Muscle layer of duodenum (tissue), 2 donors: ENCODE data around the gene CCDC88C.

Experiments
- H3K27ac ChIP-seq: one replicate; pipeline ENCODE4 v1.7.0; 2013; ENCODE audit warnings: mild to moderate bottlenecking, low read length
- H3K27me3 ChIP-seq: one replicate; pipeline ENCODE4 v1.7.0; 2013; ENCODE audit warnings: low read depth, mild to moderate bottlenecking, control low read depth, low read length
- H3K36me3 ChIP-seq, 2 donors: one replicate each; pipeline ENCODE4 v1.7.0; 2013; ENCODE audit warnings: low read length in 2 of 2, control low read depth in 1 of 2, mild to moderate bottlenecking in 1 of 2; ENCODE audit not compliant: insufficient read depth in 2 of 2, control insufficient read depth in 1 of 2
- H3K4me1 ChIP-seq, 2 donors: one replicate each; pipeline ENCODE4 v1.7.0; 2013; ENCODE audit warnings: low read length in 2 of 2, mild to moderate bottlenecking in 2 of 2, control low read depth in 1 of 2, moderate library complexity in 1 of 2; ENCODE audit not compliant: insufficient read depth in 2 of 2, control insufficient read depth in 1 of 2
- H3K4me3 ChIP-seq, 2 donors: one replicate each; pipeline ENCODE4 v1.7.0; 2013; ENCODE audit warnings: low read length in 2 of 2, low read depth in 1 of 2, mild to moderate bottlenecking in 1 of 2
- H3K9me3 ChIP-seq, 2 donors: one replicate each; pipeline ENCODE4 v1.7.0; 2013; ENCODE audit warnings: low read length in 2 of 2, control low read depth in 1 of 2, mild to moderate bottlenecking in 1 of 2; ENCODE audit not compliant: control insufficient read depth in 1 of 2
- donor health status: healthy.

The CCDC88C gene

DNA sequence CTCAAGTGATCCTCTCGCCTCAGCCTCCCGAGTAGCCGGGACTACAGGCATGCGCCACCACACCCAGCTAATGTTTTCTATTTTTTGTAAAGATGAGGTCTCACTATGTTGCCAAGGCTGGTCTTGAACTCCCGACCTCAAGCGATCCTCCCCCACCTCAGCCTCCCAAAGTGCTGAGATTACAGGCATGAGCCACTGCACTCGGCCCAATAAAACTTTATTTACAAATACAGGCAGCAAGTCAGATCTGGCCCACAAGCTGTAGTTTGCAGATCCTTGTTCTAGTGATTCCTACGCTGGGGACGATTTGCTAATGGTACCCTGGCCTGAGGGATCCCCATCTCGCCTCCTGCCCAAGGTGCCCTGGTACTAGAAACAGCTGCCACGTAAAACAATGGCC, 74.6 kb downstream of the CCDC88C start:
- peaks cover 7 to 12% of the 10 kb centered on the region in 2 donors for H3K36me3 ChIP-seq
- no peak overlapping the region for H3K4me3 ChIP-seq
- no peak overlapping the region for H3K27ac ChIP-seq
- no peaks in the 10 kb centered on the region for H3K9me3 ChIP-seq
- no peaks in the 10 kb centered on the region for H3K27me3 ChIP-seq
- H3K4me1 ChIP-seq, result no peaks in the 10 kb centered on the region

DNA sequence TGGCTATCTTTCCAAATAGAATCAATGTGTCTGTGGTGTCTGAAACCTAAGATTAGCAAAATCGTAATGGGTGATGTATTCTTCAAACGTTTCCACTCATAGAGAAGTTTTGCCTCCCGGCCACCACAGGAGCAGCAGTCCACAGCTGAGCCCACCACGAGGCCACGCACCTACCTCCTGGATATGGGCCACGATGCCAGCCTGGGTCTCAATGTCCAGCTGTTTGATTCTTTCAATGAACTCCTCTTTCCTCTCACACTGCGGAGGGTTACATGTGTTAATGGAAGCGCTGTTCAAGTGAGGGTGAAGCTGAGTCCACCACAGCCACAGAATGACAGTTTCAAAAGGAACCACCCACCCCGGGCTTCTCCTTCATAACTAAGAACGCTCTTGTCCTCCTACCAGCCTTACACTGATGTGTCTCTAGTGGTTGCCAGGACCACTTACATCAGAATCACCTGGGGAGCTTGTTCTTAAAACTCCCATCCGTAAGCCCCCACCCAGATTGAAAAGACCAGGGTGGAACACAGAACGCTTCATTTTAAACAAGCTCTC, 75.3 kb downstream of the CCDC88C start:
- H3K9me3 ChIP-seq, result no peaks in the 10 kb centered on the region
- H3K4me1 ChIP-seq, result no peaks in the 10 kb centered on the region
- H3K27ac ChIP-seq, result no peak overlapping the region
- H3K4me3 ChIP-seq, result no peak overlapping the region
- peaks cover 11 to 18% of the 10 kb centered on the region in 2 donors for H3K36me3 ChIP-seq
- no peaks in the 10 kb centered on the region for H3K27me3 ChIP-seq

DNA sequence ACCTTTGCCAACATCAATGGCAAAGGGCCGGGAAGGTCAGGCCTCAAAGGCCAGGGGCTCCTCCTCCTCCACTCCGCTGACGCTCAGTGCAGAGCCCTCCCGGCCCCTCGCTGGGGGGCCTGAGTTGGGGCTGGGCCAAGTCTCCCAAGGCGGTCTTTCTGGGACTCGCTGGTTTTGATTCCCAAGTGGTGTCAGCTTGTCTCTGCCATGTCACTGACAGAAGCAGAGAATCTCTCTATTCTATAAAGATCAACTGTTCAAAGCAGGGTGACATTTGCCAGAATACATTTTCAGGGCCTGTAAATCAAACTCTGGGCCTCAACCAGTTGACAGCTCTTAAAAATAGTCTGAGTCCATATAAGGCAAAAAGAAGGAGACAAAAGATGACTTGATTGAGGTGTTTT, 75.9 kb downstream of the CCDC88C start:
- no peaks in the 10 kb centered on the region for H3K27me3 ChIP-seq
- H3K27ac ChIP-seq, result no peak overlapping the region
- H3K36me3 ChIP-seq, result peaks cover 11 to 18% of the 10 kb centered on the region in 2 donors
- no peaks in the 10 kb centered on the region for H3K4me1 ChIP-seq
- no peaks in the 10 kb centered on the region for H3K9me3 ChIP-seq
- H3K4me3 ChIP-seq, result no peak overlapping the region

DNA sequence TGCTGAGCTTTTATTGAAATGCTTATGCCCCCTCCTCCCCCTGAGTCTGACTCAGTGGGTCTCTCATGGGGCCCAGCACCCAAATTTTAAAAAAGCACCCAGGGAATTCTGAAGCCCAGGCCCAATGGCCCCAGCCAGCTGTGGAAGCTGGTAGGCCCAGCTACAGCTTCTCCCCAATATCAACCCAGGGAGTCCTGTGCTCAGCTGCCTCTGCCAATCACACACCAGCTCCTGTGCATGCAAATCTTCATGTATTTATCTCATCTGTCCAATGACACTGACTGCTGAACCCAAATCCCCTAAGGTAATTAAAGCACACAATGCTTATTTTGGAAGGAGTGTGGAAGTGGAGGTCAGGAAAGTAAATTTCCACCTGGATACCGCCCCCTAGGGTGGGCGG, 76.3 kb downstream of the CCDC88C start:
- no peaks in the 10 kb centered on the region for H3K4me1 ChIP-seq
- peaks cover 11 to 18% of the 10 kb centered on the region in 2 donors for H3K36me3 ChIP-seq
- H3K27me3 ChIP-seq, result no peaks in the 10 kb centered on the region
- no peak overlapping the region for H3K27ac ChIP-seq
- H3K4me3 ChIP-seq, result no peak overlapping the region
- H3K9me3 ChIP-seq, result no peaks in the 10 kb centered on the region

DNA sequence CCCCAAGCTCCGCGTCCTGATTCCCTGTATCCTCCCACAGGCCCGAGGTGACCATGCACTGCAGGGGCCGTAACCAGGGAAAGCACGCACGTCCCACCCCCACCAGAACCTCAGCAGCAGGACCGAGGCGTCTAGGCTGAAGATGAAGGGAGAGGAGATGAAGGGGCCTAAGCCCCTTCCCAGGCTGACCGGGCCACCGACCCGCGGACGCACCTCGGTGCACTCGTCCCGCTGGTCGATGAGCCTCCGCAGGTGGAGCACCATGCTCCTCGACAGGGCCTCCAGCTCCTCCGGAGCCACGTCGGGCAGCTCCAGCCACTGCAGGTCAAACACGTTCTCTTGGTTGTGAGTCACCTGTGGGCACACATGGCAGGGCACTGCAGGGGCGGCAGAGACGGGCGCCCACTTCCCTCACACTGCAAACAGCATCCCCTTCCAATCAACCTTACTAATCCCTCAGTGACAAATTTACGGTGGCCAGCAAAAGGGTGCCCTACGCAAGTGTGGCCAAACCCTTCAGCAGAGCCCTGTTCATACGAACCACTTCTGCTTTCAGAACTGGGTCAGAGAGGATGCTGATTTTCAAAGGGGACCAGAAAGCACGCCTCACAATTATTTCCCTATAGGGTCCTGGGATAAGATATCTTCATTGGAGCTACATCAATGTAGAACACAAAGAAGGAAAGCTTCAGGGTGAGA, 77.8 kb downstream of the CCDC88C start:
- Histone ChIP-seq H3K4me3 (no peak overlapping the region), H3K9me3 (no peaks in the 10 kb centered on the region), H3K27me3 (no peaks in the 10 kb centered on the region), H3K36me3 (peaks cover 11 to 18% of the 10 kb centered on the region in 2 donors), H3K27ac (no peak overlapping the region), H3K4me1 (no peaks in the 10 kb centered on the region)

DNA sequence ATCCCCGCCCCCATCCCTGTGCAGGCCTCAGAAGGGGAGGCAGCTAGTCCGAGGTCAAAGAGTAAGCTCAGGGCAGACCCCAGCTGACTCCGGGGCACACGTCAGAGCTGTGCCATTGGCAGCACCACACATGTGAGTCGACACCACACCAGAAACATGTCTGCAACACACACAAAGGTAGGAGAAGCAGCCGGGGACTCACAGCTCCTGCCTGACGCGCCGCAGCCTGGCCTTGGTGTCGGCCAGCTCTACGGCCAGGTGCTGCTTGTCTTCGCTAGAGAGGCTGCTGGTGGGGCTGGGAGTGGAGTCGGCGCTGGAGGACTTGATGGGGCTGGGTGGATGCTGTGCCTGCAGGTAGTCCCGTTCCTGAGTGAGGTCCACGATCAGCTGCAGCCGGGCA, 78.5 kb downstream of the CCDC88C start:
- Histone ChIP-seq H3K9me3 (no peaks in the 10 kb centered on the region), H3K4me1 (no peaks in the 10 kb centered on the region), H3K36me3 (peaks cover 11 to 18% of the 10 kb centered on the region in 2 donors), H3K4me3 (no peak overlapping the region), H3K27me3 (no peaks in the 10 kb centered on the region), H3K27ac (no peak overlapping the region)

DNA sequence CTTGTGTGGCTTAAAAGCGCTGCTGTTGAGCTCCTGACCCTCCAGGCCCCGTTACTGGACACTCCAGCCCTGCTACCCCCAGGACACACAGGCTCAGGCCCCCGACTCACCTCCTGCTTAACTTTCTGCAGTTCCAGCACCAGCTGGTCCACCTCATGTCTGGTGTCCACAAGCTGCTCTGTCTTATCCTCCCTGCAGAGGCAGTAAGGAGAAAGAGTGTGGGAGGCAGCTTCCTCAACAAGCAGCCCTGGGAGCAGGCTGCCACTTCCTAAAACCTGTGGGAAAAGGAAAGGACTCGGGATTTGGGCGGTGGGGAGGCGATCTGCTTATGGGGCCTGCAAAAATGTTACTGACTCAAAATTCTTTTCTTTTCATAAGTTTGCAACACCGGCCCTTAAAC, 79.2 kb downstream of the CCDC88C start:
- H3K27me3 ChIP-seq, result no peaks in the 10 kb centered on the region
- no peaks in the 10 kb centered on the region for H3K4me1 ChIP-seq
- H3K9me3 ChIP-seq, result no peaks in the 10 kb centered on the region
- H3K27ac ChIP-seq, result no peak overlapping the region
- no peak overlapping the region for H3K4me3 ChIP-seq
- H3K36me3 ChIP-seq, result peaks cover 11 to 18% of the 10 kb centered on the region in 2 donors

DNA sequence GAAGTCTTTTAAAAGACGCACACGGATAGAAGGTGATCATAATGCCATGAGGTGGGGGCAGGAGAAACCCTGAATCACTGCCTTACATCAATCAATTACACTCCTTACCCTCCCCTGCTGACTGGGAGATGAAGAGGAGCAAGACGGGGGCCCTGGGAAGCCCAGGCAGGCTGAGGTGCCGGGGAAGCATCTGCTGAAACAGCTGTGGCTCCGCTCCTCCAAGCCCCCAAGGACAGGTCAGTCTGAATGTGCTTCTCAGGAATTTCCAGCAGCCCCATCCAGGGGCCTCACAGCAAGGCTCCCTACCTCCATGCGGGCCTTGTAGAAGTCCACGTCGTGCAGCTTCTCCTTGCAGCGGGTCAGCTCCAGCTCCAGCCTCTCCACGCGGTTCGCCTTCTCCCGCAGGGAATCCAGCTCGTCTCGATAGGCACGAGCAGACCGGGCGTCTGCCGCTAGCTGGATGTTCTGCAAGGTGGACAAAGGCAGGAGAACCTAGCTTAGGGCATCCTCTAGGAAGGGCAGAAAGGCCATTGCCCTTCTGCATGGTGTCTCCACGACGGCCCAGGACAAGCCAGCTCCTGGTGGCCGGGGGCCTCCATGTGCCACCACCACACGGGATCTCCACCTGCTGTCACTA, 79.8 kb downstream of the CCDC88C start:
- H3K4me1 ChIP-seq, result peaks cover 0 to under 1% of the 10 kb centered on the region in 2 donors
- H3K9me3 ChIP-seq, result no peaks in the 10 kb centered on the region
- no peak overlapping the region for H3K4me3 ChIP-seq
- H3K27ac ChIP-seq, result no peak overlapping the region
- no peaks in the 10 kb centered on the region for H3K27me3 ChIP-seq
- H3K36me3 ChIP-seq, result peaks cover 11 to 18% of the 10 kb centered on the region in 2 donors

DNA sequence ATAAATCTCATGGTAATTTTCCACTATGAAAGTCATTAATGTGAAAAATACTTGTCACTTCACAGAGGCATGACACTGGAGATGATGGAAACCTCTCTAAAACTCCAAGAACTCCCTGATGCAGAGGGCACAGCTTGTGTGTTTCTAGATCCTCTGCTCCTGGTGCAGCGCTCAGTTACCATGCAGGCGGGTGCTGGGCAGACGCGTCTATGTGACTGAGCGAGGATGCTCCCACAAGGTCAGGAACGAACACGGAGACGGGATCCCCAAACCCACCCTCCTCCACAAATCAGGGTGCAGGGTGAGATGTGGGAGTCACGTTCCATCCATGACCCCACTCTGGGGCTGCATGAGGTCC, 81.5 kb downstream of the CCDC88C start:
- Histone ChIP-seq H3K4me3 (no peak overlapping the region), H3K27me3 (no peaks in the 10 kb centered on the region), H3K27ac (no peak overlapping the region), H3K4me1 (peaks cover 4 to 12% of the 10 kb centered on the region in 2 donors), H3K9me3 (no peaks in the 10 kb centered on the region), H3K36me3 (peaks cover 11 to 12% of the 10 kb centered on the region in 2 donors)

DNA sequence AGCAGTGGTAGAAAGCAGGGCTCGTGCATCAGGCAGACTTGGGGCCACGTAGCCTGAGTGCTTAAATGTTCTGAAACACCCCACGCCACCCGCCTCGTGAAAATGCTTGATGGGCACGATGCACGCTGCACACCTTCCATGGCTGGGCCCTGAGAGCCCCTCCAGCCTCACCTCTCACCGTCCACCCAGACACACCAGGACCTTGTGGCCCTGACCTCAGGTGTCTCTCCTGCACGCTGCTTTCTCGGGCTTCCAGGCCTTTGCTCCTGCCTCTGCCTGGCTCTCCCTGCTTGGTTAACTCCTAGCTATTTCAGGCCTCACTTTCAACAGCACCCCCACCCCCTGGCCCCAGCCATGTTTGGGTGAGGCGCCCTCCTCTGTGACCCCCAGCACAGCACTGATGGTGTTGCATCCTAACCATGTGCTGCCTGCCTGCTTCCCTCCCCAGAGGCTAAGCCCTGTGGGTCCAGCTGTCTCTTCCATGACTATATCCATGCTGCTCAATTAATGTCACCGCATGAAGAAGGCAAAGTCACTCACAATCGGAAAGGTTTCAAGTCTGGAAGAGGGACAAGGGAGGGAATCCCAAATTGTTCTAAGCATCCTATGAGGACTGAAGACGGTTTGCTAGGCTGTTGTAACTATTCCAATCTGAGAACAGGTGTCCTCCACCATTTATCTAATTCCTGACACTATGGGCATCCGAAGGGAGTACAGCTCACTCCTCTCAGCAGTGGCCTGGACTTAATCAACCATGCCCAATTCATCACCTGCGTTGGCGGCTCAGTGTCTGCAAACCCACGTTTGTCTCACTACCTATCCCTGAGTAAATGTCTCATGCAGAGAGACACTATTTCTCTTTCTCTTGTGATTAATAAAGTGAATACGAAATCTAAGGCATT, 82.2 kb downstream of the CCDC88C start:
- no peaks in the 10 kb centered on the region for H3K27me3 ChIP-seq
- peaks cover 11 to 12% of the 10 kb centered on the region in 2 donors for H3K36me3 ChIP-seq
- no peak overlapping the region for H3K27ac ChIP-seq
- H3K9me3 ChIP-seq, result no peaks in the 10 kb centered on the region
- H3K4me3 ChIP-seq, result no peak overlapping the region
- peaks cover 4 to 12% of the 10 kb centered on the region in 2 donors for H3K4me1 ChIP-seq

DNA sequence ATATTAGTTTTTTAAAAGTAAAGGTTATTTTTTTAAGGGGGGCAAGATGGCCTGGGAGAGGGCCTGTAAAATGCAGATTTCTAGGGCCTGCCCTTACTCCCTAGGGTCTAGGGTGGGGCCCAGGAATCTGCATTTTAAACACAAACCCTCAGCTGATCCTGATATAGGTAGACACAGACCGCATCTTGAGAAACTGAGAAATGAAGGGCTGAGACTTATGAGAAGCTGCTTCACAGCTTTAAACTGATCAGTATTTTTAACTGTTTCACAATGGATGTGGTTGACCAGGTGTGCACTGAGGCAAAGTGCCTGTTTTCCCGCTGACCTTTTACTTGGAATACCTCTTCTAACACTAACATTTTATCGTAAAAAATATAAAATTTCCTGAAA, 84.0 kb downstream of the CCDC88C start:
- Histone ChIP-seq H3K27me3 (no peaks in the 10 kb centered on the region), H3K27ac (no peak overlapping the region), H3K36me3 (peaks cover 4 to 7% of the 10 kb centered on the region in 2 donors), H3K9me3 (no peaks in the 10 kb centered on the region), H3K4me1 (peaks cover 4 to 12% of the 10 kb centered on the region in 2 donors), H3K4me3 (no peak overlapping the region)
